SK-N-SH (cell line): ENCODE results near the gene HHAT. TPM values are rescaled to one million over a fixed set of nuclear protein-coding genes. Genes with fewer than 3 reads are reported as not detected.

Experiments used
- CTCF ChIA-PET: fragments of 300-600, 350-600 bp; formaldehyde crosslinking; extraction: SDS; loops from one replicate; lab custom pipeline; 2021; lab: Yijun Ruan, JAX
- POLR2A ChIA-PET: fragments of 350-600 bp; sonication (Branson Sonifier 250); formaldehyde crosslinking; extraction: SDS; loops from one replicate; lab custom pipeline; 2020; ENCODE audit warnings: antibody characterized with exemption, inconsistent platforms; lab: Yijun Ruan, JAX
- DNase-seq: peaks from one replicate; pipeline ENCODE4 v3.0.0; 2012
- H2AFZ ChIP-seq: fragments of 200-600 bp; sonication (generic); 2 replicates; pipeline ENCODE4 v1.8.1; 2016; ENCODE audit warnings: antibody characterized with exemption, mild to moderate bottlenecking, low read depth
- H3F3A ChIP-seq: fragments of 200-600 bp; sonication (generic); replicated peaks from 2 replicates; pipeline ENCODE3; 2016; ENCODE audit warnings: antibody characterized with exemption, mild to moderate bottlenecking; ENCODE audit not compliant: insufficient read depth
- H3K27ac ChIP-seq, 2 experiments: fragments of 200-500 bp in 1 of 2; fragments of 200-600 bp in 1 of 2; sonication (Bioruptor generic) in 1 of 2; sonication (generic), shearing (Covaris generic) in 1 of 2; 2 replicates each; pipeline versions ENCODE4 v1.5.1 to v1.6.1; 2014 to 2016; ENCODE audit warnings: low read depth in 2 of 2, inconsistent platforms in 1 of 2, low read length in 1 of 2, mild to moderate bottlenecking in 1 of 2, mixed read lengths in 1 of 2
- H3K27me3 ChIP-seq: fragments of 200-600 bp; sonication (generic), shearing (Covaris generic); 2 replicates; pipeline ENCODE4 v1.6.1; 2016; ENCODE audit warnings: mixed run types; ENCODE audit not compliant: insufficient read depth
- H3K36me3 ChIP-seq, 2 experiments: fragments of 200-500 bp in 1 of 2; fragments of 200-600 bp in 1 of 2; sonication (Bioruptor generic) in 1 of 2; sonication (generic) in 1 of 2; replicated peaks in 1 of 2; 2 replicates each; pipeline versions ENCODE3 to v1.5.1; 2014 to 2016; ENCODE audit warnings: low read length in 1 of 2, mild to moderate bottlenecking in 1 of 2; ENCODE audit not compliant: insufficient read depth in 2 of 2, control insufficient read depth in 1 of 2
- H3K4me1 ChIP-seq, 2 experiments: fragments of 200-500 bp in 1 of 2; fragments of 200-600 bp in 1 of 2; sonication (Bioruptor generic) in 1 of 2; sonication (generic), shearing (Covaris generic) in 1 of 2; 2 replicates each; pipeline versions ENCODE4 v1.5.1 to v1.6.1; 2014 to 2016; ENCODE audit warnings: low read depth in 1 of 2, low read length in 1 of 2, mixed run types in 1 of 2; ENCODE audit not compliant: insufficient read depth in 2 of 2, control insufficient read depth in 1 of 2
- H3K4me2 ChIP-seq: fragments of 200-600 bp; sonication (generic), shearing (Covaris generic); 2 replicates; pipeline ENCODE4 v1.6.1; 2017; ENCODE audit warnings: mixed run types
- H3K4me3 ChIP-seq, 2 experiments: fragments of 200-500 bp in 1 of 2; fragments of 200-600 bp in 1 of 2; sonication (Bioruptor generic) in 1 of 2; sonication (generic), shearing (Covaris generic) in 1 of 2; 2 replicates each; pipeline versions ENCODE4 v1.5.1 to v1.8.1; 2014 to 2016; ENCODE audit warnings: low read depth in 2 of 2, inconsistent platforms in 1 of 2, low read length in 1 of 2, mild to moderate bottlenecking in 1 of 2, mixed read lengths in 1 of 2, moderate library complexity in 1 of 2
- H3K79me2 ChIP-seq: fragments of 200-600 bp; sonication (generic); 2 replicates; pipeline ENCODE4 v1.8.1; 2017; ENCODE audit warnings: mild to moderate bottlenecking; ENCODE audit not compliant: insufficient read depth
- H3K9ac ChIP-seq: fragments of 200-600 bp; sonication (generic); 2 replicates; pipeline ENCODE4 v1.6.1; 2017; ENCODE audit warnings: mixed run types
- H3K9me2 ChIP-seq: fragments of 200-600 bp; sonication (generic); 2 replicates; pipeline ENCODE4 v1.6.1; 2017; ENCODE audit warnings: mixed run types
- H3K9me3 ChIP-seq: fragments of 200-600 bp; sonication (generic); 2 replicates; pipeline ENCODE4 v1.6.1; 2017; ENCODE audit warnings: mixed run types, mild to moderate bottlenecking, moderate library complexity
- H4K20me1 ChIP-seq: fragments of 200-600 bp; sonication (generic); 2 replicates; pipeline ENCODE4 v1.6.1; 2017; ENCODE audit warnings: mild to moderate bottlenecking, mixed run types; ENCODE audit not compliant: insufficient read depth
- CHD2 ChIP-seq: fragments of 150-350 bp; IDR thresholded peaks from 2 replicates; pipeline ENCODE4 v1.6.1; 2018; ENCODE audit warnings: low read length; ENCODE audit not compliant: partially characterized antibody
- CTCF ChIP-seq: fragments of 200-600 bp; sonication (generic); IDR thresholded peaks from 2 replicates; pipeline ENCODE4 v1.6.1; 2017; ENCODE audit warnings: antibody characterized with exemption, mild to moderate bottlenecking, moderate library complexity
- ELF1 ChIP-seq: IDR thresholded peaks from 2 replicates; pipeline ENCODE4 v1.4.0; 2012
- EP300 ChIP-seq, 2 experiments: IDR thresholded peaks; 2 replicates each; pipeline versions ENCODE4 v1.4.0 to v1.6.1; 2012; ENCODE audit warnings: borderline replicate concordance in 1 of 2, low read depth in 1 of 2, low read length in 1 of 2
- EZH2phosphoT487 ChIP-seq: fragments of 200-600 bp; sonication (generic); IDR thresholded peaks from 2 replicates; pipeline ENCODE4 v1.6.1; 2017; ENCODE audit warnings: low read depth, mixed run types, mild to moderate bottlenecking, antibody characterized with exemption, moderate library complexity, borderline replicate concordance
- FOSL2 ChIP-seq: IDR thresholded peaks from 2 replicates; pipeline ENCODE4 v1.4.0; 2012; ENCODE audit warnings: low read depth, mild to moderate bottlenecking, moderate library complexity, borderline replicate concordance
- FOXJ3 ChIP-seq: sonication (generic); formaldehyde crosslinking; IDR thresholded peaks from 2 replicates; pipeline ENCODE4 v1.5.1; 2020; ENCODE audit warnings: mild to moderate bottlenecking, missing genetic modification reagents
- FOXM1 ChIP-seq: IDR thresholded peaks from 2 replicates; pipeline ENCODE4 v1.4.0; 2012; ENCODE audit warnings: low read depth, mild to moderate bottlenecking
- GATA2 ChIP-seq: sonication (generic); formaldehyde crosslinking; IDR thresholded peaks from 2 replicates; pipeline ENCODE4 v1.5.0; 2020; ENCODE audit warnings: mild to moderate bottlenecking, missing genetic modification reagents
- IRF3 ChIP-seq: fragments of 150-350 bp; IDR thresholded peaks from 2 replicates; pipeline ENCODE4 v1.6.1; 2016; ENCODE audit warnings: mild to moderate bottlenecking, low read depth, low read length
- JUND ChIP-seq: IDR thresholded peaks from 2 replicates; pipeline ENCODE4 v1.4.0; 2012
- MXI1 ChIP-seq: IDR thresholded peaks from 2 replicates; pipeline ENCODE4 v1.6.1; 2012; ENCODE audit warnings: mild to moderate bottlenecking, low read depth, low read length, improper control_type of control experiment
- NFIC ChIP-seq: IDR thresholded peaks from 2 replicates; pipeline ENCODE4 v1.4.0; 2012; ENCODE audit warnings: borderline replicate concordance
- POLR2AphosphoS5 ChIP-seq: IDR thresholded peaks from 2 replicates; pipeline ENCODE4 v1.6.1; 2012; ENCODE audit warnings: low read depth, low read length
- RAD21 ChIP-seq: IDR thresholded peaks from 2 replicates; pipeline ENCODE4 v1.6.1; 2012; ENCODE audit warnings: mild to moderate bottlenecking, low read length
- RFX5 ChIP-seq: IDR thresholded peaks from 2 replicates; pipeline ENCODE4 v1.6.1; 2012; ENCODE audit warnings: mild to moderate bottlenecking, improper control_type of control experiment, low read length
- RXRA ChIP-seq: IDR thresholded peaks from 2 replicates; pipeline ENCODE4 v1.4.0; 2012; ENCODE audit warnings: low read depth, mild to moderate bottlenecking, borderline replicate concordance
- TAF1 ChIP-seq: IDR thresholded peaks from 2 replicates; pipeline ENCODE4 v1.6.1; 2012; ENCODE audit warnings: low read depth, mild to moderate bottlenecking, low read length, moderate library complexity, borderline replicate concordance
- TCF12 ChIP-seq: IDR thresholded peaks from 2 replicates; pipeline ENCODE4 v1.4.0; 2012
- USF1 ChIP-seq: IDR thresholded peaks from 2 replicates; pipeline ENCODE4 v1.4.0; 2012; ENCODE audit warnings: low read depth, borderline replicate concordance
- YY1 ChIP-seq: IDR thresholded peaks from 2 replicates; pipeline ENCODE4 v1.4.0; 2012; ENCODE audit warnings: low read depth, mild to moderate bottlenecking
- ZBTB33 ChIP-seq: IDR thresholded peaks from 2 replicates; pipeline ENCODE4 v1.4.0; 2012; ENCODE audit warnings: low read depth, borderline replicate concordance
- WGBS: methylation state at CpG from one replicate; pipeline ENCODE4 v1.1.6; 2017; ENCODE audit warnings: low lambda C conversion rate; 5-methylcytosine and 5-hydroxymethylcytosine counted together
- polyA plus RNA-seq, 3 experiments: library from polyadenylated mRNA; depleted of rRNA; stranded (reverse); fragments of >200 nt; gene quantifications; 2 replicates each; pipeline ENCODE4 v1.2.3, GENCODE V29; 2012

HHAT gene
- polyA plus RNA-seq, 1 of the 3 experiments (the other 2 are of a cell fraction) = 8.1 TPM

- no peaks in the 10 kb centered on the region for H3K79me2 ChIP-seq
- no peak overlapping the region for H3K4me3 ChIP-seq
- no peaks in the 10 kb centered on the region for H3F3A ChIP-seq
- H3K36me3 ChIP-seq = no peaks in the 10 kb centered on the region
- H3K27ac ChIP-seq = no peak overlapping the region
- no peak overlapping the region for H3K4me2 ChIP-seq
- no peak overlapping the region for H3K9ac ChIP-seq
- no peaks in the 10 kb centered on the region for H3K9me2 ChIP-seq
- ChIA-PET POLR2A (no interaction called here), CTCF (interaction anchor here (1.5 kb wide), 1 partner anchor 358 kb away, joined by 3 read pairs; no protein-coding TSS in a partner anchor)
- H3K9me3 ChIP-seq = no peaks in the 10 kb centered on the region
- no peaks in the 10 kb centered on the region for H4K20me1 ChIP-seq
- peaks cover 0 to 5% of the 10 kb centered on the region in 2 experiments; a peak in 1 of 4 replicates for H3K4me1 ChIP-seq
- TF ChIP-seq FOSL2 (no peak), RAD21 (no peak), MXI1 (no peak), FOXJ3 (CRISPR knock-in tag) (no peak), ELF1 (no peak), EP300 (IDR thresholded peaks at IDR 0.05; ENCODE audit: borderline replicate concordance in 1 of 2, low read depth in 1 of 2, low read length in 1 of 2) (no peak), CHD2 (no peak), NFIC (no peak), TCF12 (no peak), TAF1 (no peak)
- DNase-seq = no peak
- WGBS = 91% methylated on average over 1 of the region's 1 CpG
- H3K27me3 ChIP-seq = no peaks in the 10 kb centered on the region
- H2AFZ ChIP-seq = no peak overlapping the region
Observed at GRCh38 chr1:210591214-210591613, 262.5 kb downstream of the HHAT start.

GRCh38 chr1:210594605-210595004 lies 265.9 kb downstream of the HHAT start:
- no peak overlapping the region for H3K9ac ChIP-seq
- 69% methylated on average over 3 of the region's 3 CpGs for WGBS
- H3K27me3 ChIP-seq = no peaks in the 10 kb centered on the region
- no peak overlapping the region for H3K4me2 ChIP-seq
- H3K9me2 ChIP-seq = no peaks in the 10 kb centered on the region
- no peaks in the 10 kb centered on the region for H3K79me2 ChIP-seq
- ChIA-PET CTCF (no interaction called here), POLR2A (no interaction called here)
- peaks cover 20% of the 10 kb centered on the region for H3F3A ChIP-seq
- H2AFZ ChIP-seq = no peak overlapping the region
- H3K27ac ChIP-seq = no peak overlapping the region
- H3K36me3 ChIP-seq = no peaks in the 10 kb centered on the region
- H3K4me1 ChIP-seq = peaks cover 11 to 18% of the 10 kb centered on the region in 2 experiments; a peak in 3 of 4 replicates
- no peak overlapping the region for H3K4me3 ChIP-seq
- H4K20me1 ChIP-seq = no peaks in the 10 kb centered on the region
- no peak for DNase-seq
- H3K9me3 ChIP-seq = no peaks in the 10 kb centered on the region
- TF ChIP-seq MXI1 = no peak
- TF ChIP-seq POLR2AphosphoS5 = no peak
- TF ChIP-seq TAF1 = no peak
- no peak for TF ChIP-seq FOSL2
- TF ChIP-seq EZH2phosphoT487 = no peak
- TF ChIP-seq TCF12 = no peak
- no peak for TF ChIP-seq IRF3
- no peak for TF ChIP-seq RXRA
- no peak for TF ChIP-seq YY1
- no peak for TF ChIP-seq GATA2 (CRISPR knock-in tag)
- no peak for TF ChIP-seq RFX5
- TF ChIP-seq RAD21 = no peak
- TF ChIP-seq JUND = no peak
- no peak for TF ChIP-seq USF1
- TF ChIP-seq CTCF = no peak
- TF ChIP-seq ZBTB33 = no peak
- no peak for TF ChIP-seq FOXM1
